OCI-LY3 (cell line): Measurements from ENCODE around the gene ABHD12.

Experiments
- EZH2phosphoT487 ChIP-seq: fragments of 200-600 bp; shearing (Covaris generic); IDR thresholded peaks from 2 replicates; pipeline ENCODE4 v1.6.1; 2018; ENCODE audit warnings: antibody characterized with exemption, mixed run types, low read depth
- TF ChIP-seq, protein P1 (sequence below): fragments of 200-600, 300-600 bp; sonication (generic); IDR thresholded peaks from 2 replicates; pipeline ENCODE4 v1.5.1; 2014; ENCODE audit warnings: antibody characterized with exemption, low read length, low read depth

DNA sequence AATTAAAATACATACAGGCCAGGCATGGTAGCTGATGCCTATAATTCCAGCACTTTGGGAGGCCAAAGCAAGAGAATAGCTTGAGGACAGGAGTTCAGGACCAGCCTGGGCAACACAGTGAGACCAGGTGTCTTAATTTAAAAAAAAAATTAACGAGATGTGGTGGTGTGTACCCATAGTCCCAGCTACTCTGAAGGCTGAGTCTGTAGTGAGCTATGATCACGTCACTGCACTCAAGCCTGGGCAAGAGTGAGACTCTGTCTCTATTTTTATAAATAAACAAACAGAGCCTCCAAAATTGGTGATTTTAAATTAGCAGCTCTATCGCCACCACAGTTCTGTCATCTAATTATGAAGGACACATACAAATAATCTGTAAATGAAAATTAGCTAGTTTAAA lies 37.9 kb downstream of the ABHD12 start:
- TF ChIP-seq, protein P1, sequence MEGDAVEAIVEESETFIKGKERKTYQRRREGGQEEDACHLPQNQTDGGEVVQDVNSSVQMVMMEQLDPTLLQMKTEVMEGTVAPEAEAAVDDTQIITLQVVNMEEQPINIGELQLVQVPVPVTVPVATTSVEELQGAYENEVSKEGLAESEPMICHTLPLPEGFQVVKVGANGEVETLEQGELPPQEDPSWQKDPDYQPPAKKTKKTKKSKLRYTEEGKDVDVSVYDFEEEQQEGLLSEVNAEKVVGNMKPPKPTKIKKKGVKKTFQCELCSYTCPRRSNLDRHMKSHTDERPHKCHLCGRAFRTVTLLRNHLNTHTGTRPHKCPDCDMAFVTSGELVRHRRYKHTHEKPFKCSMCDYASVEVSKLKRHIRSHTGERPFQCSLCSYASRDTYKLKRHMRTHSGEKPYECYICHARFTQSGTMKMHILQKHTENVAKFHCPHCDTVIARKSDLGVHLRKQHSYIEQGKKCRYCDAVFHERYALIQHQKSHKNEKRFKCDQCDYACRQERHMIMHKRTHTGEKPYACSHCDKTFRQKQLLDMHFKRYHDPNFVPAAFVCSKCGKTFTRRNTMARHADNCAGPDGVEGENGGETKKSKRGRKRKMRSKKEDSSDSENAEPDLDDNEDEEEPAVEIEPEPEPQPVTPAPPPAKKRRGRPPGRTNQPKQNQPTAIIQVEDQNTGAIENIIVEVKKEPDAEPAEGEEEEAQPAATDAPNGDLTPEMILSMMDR, result no peak
- no peak for TF ChIP-seq EZH2phosphoT487
